Kidney (tissue), 14 donors: Measurements from ENCODE around the gene GABARAPL1. TPM values are rescaled to one million over a fixed set of nuclear protein-coding genes. Genes with fewer than 3 reads are reported as not detected.
"Not testable (repeated sequence)": the region's sequence is repeated elsewhere in the genome, so short reads cannot be mapped to it uniquely, and the experiment has no call there.

Experiments
- DNase-seq, 5 donors: peaks; one replicate each; pipeline ENCODE4 v3.0.0-alpha.2; 2013 to 2020
- FAIRE-seq: peaks from 2 replicates; lab custom pipeline; 2012; peaks lifted over from hg19 to GRCh38; lab: Jason Lieb, UNC
- H3K27ac ChIP-seq, 2 donors: one replicate each; pipeline ENCODE4 v1.7.0; 2013; ENCODE audit warnings: low read depth in 2 of 2, low read length in 2 of 2, inconsistent platforms in 1 of 2
- H3K27me3 ChIP-seq: one replicate; pipeline ENCODE4 v1.7.1; 2013; ENCODE audit warnings: low read length, inconsistent platforms; ENCODE audit not compliant: control insufficient read depth, insufficient read depth
- H3K36me3 ChIP-seq, 3 donors: one replicate each; pipeline versions ENCODE4 v1.7.0 to v1.7.1; 2013; ENCODE audit warnings: low read length in 3 of 3, control low read depth in 1 of 3, inconsistent platforms in 1 of 3; ENCODE audit not compliant: insufficient read depth in 3 of 3, control insufficient read depth in 2 of 3
- H3K4me1 ChIP-seq, 3 donors: one replicate each; pipeline versions ENCODE4 v1.7.0 to v1.7.1; 2013; ENCODE audit warnings: low read length in 3 of 3, inconsistent platforms in 1 of 3, low read depth in 1 of 3; ENCODE audit not compliant: control insufficient read depth in 2 of 3, insufficient read depth in 2 of 3
- H3K4me3 ChIP-seq, 3 donors: one replicate each; pipeline versions ENCODE4 v1.7.0 to v1.8.1; 2013; ENCODE audit warnings: low read length in 3 of 3, control low read depth in 1 of 3, inconsistent platforms in 1 of 3
- H3K9ac ChIP-seq, 3 donors: one replicate each; pipeline versions ENCODE4 v1.7.0 to v1.7.1; 2013; ENCODE audit warnings: low read length in 3 of 3, control low read depth in 1 of 3, inconsistent platforms in 1 of 3
- H3K9me3 ChIP-seq, 3 donors: one replicate each; pipeline versions ENCODE4 v1.7.0 to v1.7.1; 2013; ENCODE audit warnings: low read length in 3 of 3, control low read depth in 1 of 3, inconsistent platforms in 1 of 3; ENCODE audit not compliant: control insufficient read depth in 2 of 3, insufficient read depth in 1 of 3
- CTCF ChIP-seq: IDR thresholded peaks from 3 replicates; pipeline ENCODE4 v1.5.1; 2012; ENCODE audit warnings: mild to moderate bottlenecking, moderate library complexity, borderline replicate concordance; ENCODE audit not compliant: insufficient read depth; ENCODE audit errors: extremely low read depth
- intact Hi-C: fragments of 100-400 bp; cut with DNase I; formaldehyde crosslinking; loops from one replicate; pipeline ENCODE4 v1.11.1; 2022
- polyA plus RNA-seq: library from polyadenylated mRNA; stranded (reverse); fragments of 350-450 nt; fragmentation: Illumina TruSeq; extraction: RNeasy Lipid Tissue Mini Kit (QIAGEN cat#74804); gene quantifications from one replicate; pipeline ENCODE4 v1.2.3, GENCODE V29; 2014; ENCODE audit warnings: low read depth, low replicate concordance; ENCODE audit not compliant: insufficient read depth
- total RNA-seq: library from RNA; stranded (reverse); fragmentation: NEBNext Ultra II Directional; extraction: Animal tissue kit (Norgen Biotek cat#: 25700); gene quantifications from one replicate; pipeline ENCODE4 v1.2.1, GENCODE V29; 2021
- donor health status: control.
- donor health status: control.
- donor health status: control.
- donor health status: control.
- donor health status: control.
- donor health status: DM: yes; HTN: yes; CAD: no.
- donor health status: Normal renal cell carcinoma (clear cell type).

GABARAPL1 gene
- total and polyA plus RNA-seq, 2 donors from 2014 or later = 142 to 454 TPM

GRCh38 chr12:10196210-10196609, 16.5 kb upstream of the GABARAPL1 start:
- H3K9me3 ChIP-seq = no peaks in the 10 kb centered on the region
- H3K4me1 ChIP-seq = no peaks in the 10 kb centered on the region
- no peak overlapping the region for H3K9ac ChIP-seq
- H3K36me3 ChIP-seq = no peaks in the 10 kb centered on the region
- FAIRE-seq (no peak), DNase-seq (no peak)
- no peak for TF ChIP-seq CTCF
- H3K27ac ChIP-seq = no peak overlapping the region
- intact Hi-C loops = no loop called here
- H3K27me3 ChIP-seq = no peaks in the 10 kb centered on the region
- H3K4me3 ChIP-seq = no peak overlapping the region

- no peaks in the 10 kb centered on the region for H3K36me3 ChIP-seq
- H3K9me3 ChIP-seq = no peaks in the 10 kb centered on the region
- no peak for TF ChIP-seq CTCF
- H3K4me3 ChIP-seq = no peak overlapping the region
- no peak overlapping the region for H3K27ac ChIP-seq
- H3K4me1 ChIP-seq = no peaks in the 10 kb centered on the region
- no peak for FAIRE-seq
- no peaks in the 10 kb centered on the region for H3K27me3 ChIP-seq
- H3K9ac ChIP-seq = no peak overlapping the region
- DNase-seq = no peak
- intact Hi-C loops = no loop called here
Observed at GRCh38 chr12:10197879-10198278, 14.8 kb upstream of the GABARAPL1 start.

GRCh38 chr12:10204495-10204894, 8.2 kb upstream of the GABARAPL1 start:
- H3K4me1 ChIP-seq, FAIRE-seq, H3K4me3 ChIP-seq, H3K27me3 ChIP-seq, intact Hi-C loops, H3K36me3 ChIP-seq, H3K9me3 ChIP-seq, H3K27ac ChIP-seq, H3K9ac ChIP-seq, DNase-seq: not testable (repeated sequence)

- intact Hi-C loops = no loop called here
- Histone ChIP-seq H3K9me3 (no peaks in the 10 kb centered on the region), H3K9ac (no peak overlapping the region), H3K27ac (no peak overlapping the region), H3K36me3 (no peaks in the 10 kb centered on the region), H3K4me3 (no peak overlapping the region), H3K4me1 (no peaks in the 10 kb centered on the region), H3K27me3 (no peaks in the 10 kb centered on the region)
- FAIRE-seq (no peak), DNase-seq (no peak)
- TF ChIP-seq CTCF = no peak
Observed at GRCh38 chr12:10205220-10205807, 7.4 kb upstream of the GABARAPL1 start.
